SHP77 (cell line): ENCODE results near the gene SIK3.
A peak's percentile ranks its signal among the peaks of the same experiment; 100 is the strongest.

Source experiments
- DNase-seq, 2 experiments: peaks; one replicate each; lab custom pipeline; 2025; lab: John Stamatoyannopoulos, UW

SIK3 gene

GRCh38 chr11:116930586-116930985, 167.6 kb downstream of the SIK3 start:
- DNase-seq: peak; percentile 10 to 24

- no peak for DNase-seq
These were observed 168.1 kb downstream of the SIK3 start for GRCh38 chr11:116930177-116930576.

GRCh38 chr11:116929414-116930090, 168.7 kb downstream of the SIK3 start:
- no peak for DNase-seq

DNA sequence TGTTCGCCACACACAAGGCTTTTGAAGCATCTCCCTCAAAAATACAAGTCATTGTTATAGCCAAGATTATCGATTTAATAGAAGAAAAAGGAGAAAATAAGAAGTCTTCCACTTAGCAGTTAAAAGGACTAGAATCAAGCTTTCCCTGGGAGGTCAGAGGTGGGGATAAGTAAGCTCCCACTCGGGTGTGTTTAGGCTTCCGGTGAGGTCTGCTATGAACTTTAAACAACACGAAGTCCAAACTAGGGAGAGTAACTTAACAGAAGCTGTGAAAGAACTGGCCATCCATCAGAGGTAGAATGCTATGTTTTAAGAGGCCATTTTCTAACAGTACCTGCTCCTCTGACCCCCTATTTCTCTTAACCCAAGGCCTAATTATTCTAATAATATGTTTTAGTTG, 169.4 kb downstream of the SIK3 start:
- DNase-seq: no peak

GRCh38 chr11:116928102-116928777, 170.0 kb downstream of the SIK3 start:
- no peak for DNase-seq

DNA sequence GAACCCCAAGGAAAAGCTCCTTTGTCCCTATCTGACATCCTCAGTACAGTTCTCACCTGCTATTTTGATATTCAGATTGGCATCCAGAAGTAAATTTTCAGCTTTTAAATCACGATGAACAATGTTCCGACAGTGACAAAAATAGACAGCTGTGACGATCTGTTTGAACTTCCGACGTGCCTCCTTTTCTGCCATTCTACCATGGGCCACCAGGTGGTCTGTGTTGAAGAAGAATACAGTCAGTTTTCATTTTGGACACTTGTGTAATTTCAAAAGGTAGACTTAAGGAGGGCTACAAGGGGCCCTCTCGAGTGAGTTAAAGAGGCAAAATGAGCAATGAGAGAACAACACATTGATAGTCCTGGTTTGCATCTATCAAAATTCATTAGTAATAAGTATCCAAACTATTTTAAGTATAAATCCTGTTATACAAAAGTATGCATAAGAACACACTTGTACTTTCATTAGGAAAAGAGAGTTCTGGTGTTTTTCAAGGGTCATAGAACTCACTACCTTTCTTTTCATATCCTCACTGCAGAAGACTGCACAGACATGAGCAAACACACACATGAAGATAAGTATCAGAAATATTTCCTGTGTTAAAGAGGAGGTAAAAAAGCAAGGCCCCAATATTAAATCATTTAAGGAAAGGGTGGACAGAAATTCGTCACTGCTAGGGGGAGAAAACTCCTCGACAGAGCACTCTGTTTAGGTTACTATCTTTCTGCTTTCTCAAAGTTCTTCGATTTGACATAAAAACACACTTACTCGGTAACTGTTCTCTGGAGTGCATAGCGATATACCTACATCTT, 170.9 kb downstream of the SIK3 start:
- DNase-seq: no peak

DNA sequence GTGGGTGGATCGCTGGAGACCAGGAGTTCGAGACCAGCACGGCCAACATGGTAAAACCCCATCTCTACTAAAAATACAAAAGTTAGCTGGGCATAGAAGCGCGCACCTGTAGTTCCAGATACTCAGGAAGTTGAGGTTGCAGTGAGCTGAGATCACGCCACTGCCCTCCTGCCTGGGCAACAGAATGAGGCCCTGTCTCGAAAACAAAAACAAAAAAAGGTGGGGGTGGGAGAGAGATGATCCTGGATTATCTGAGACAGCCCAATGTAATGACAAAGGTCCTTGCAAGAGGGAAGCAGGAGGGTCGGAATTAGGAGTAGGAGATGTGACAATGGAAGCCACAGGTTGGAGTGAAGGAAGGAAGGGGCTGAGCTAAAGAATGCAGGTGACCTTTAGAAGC, 173.2 kb downstream of the SIK3 start:
- no peak for DNase-seq

GRCh38 chr11:116918925-116919655, 179.1 kb downstream of the SIK3 start:
- DNase-seq: no peak

DNA sequence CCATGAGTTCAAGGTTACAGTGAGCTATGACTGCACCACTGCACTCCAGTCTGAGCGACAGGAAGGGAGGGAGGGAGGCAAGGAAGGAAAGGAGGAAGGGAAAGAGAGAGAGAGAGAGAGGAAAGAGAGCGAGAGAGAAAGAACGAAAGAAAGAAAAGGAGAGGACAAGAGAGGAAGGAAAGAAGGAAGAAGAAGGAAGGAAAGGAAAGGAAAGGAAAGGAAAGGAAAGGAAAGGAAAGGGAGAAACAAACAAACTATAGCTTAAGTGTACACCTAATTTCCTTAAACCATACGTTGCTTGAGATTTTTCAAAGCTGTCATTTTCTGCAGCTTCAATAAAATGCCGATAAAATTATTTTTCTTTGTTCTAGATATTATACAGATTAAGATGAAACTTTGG, 180.6 kb downstream of the SIK3 start:
- no peak for DNase-seq

DNA sequence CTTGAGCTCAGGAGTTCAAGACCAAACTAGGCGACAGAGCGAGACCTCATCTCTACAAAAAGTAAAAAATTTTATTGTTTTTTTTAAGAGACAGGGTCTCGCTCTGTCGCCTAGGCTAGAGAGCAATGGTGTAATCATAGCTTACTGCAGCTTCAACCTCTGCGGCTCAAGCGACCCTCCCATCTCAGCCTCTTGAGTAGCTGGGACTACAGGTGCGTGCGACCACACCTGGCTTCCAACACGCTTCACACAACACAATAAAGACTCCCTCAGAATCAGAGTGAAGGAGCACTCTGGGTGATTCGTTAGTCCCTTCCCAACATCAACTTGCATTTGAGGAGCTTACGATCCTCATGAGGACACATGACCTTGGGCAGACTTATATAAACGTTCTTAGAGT, 181.3 kb downstream of the SIK3 start:
- DNase-seq: no peak

- DNase-seq: no peak
These were observed 182.2 kb downstream of the SIK3 start for GRCh38 chr11:116916052-116916451.

DNA sequence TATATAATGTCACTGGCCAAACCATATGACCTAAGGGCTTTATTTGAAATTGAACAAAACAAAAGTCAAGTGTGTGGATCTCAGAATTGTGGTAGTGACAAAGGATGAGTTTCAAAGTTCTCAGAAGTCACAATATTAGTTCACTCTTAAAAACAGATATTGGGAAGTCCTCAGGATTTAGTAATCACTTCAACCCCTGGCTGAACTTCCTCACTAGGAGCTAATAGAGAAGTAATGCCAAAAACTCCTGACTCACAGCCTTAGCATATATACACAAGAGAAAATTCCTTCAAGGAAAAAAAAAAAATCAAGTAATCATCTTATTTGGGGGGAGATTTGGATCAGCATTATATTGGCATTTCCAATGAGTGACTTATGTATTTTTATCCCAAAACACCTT, 185.2 kb downstream of the SIK3 start:
- DNase-seq: no peak

DNA sequence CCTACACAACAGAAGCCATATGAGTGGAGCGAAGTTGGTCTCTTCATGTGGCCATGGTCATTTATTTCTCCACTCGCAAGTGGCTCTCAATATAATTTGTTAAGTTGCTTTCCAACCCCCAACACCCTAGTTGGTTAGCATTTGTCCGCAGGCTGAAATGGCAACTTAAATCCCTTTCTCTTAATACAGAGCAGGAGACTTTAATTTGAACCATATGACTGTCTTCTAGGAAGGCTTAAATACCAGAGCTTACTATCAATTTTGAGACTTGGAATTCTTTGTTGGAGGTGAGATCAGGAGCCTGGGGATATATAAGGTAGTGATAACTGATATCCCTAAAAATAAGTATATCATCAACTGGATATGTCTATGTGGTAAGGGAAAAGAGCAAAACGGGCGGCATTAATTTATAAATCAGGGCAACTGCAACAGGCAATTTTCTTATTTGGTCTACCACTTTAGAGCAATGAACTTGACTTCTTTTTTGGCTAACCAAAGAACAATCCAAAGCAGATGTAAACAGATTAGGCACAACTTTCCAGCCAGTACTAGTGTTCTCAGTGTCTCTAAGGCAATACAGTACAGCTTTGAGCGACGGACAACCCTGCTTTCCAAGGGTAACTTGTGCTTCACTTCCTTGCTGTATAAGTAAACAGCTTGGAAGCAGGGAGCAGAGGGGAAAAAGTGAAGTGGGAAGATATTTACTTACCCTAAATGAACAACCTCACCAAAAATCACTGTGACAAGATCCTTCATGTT, 186.1 kb downstream of the SIK3 start:
- DNase-seq: no peak

- DNase-seq: no peak
These were observed 187.4 kb downstream of the SIK3 start for GRCh38 chr11:116910847-116911246.

- no peak for DNase-seq
These were observed 187.8 kb downstream of the SIK3 start for GRCh38 chr11:116910378-116910777.

DNA sequence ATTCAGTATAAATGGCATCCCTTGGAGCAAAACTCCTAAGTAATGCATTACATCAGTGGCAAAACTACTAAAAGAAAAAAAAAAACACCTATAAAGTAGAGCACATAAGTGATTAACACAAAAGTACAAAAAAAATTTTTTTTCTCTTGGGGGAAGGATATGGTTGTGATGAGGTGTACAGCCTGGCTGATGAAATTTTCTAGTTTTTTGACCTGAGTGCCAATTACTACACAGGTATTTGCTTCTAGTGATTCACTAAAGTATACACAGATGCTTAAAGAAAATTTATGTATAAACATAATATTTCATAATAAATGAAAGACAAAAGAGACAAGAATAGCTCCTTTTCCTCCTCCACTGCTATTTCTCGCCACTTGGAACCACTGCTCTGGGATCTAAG, 189.0 kb downstream of the SIK3 start:
- DNase-seq: no peak

GRCh38 chr11:116906479-116906878, 191.7 kb downstream of the SIK3 start:
- DNase-seq: no peak

DNA sequence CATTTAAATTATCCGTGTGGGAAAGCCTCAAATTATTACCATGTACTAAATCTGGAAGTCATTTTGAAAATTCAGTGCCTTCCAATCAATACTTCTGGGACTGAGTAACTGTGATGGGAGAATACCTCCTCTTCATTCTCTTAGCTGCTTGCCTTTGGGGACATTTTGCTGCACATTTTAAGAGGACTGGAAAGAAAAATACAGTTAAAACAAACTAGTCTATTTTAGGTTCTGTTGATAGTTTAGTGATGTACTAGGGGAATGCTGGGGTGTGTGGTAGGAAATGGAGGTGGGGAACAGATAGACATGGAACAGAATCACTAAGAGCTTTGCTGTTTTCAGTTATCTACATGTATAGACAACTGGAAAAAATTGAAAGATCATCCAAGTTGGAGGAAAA, 195.1 kb downstream of the SIK3 start:
- no peak for DNase-seq

- DNase-seq: no peak
These were observed 196.1 kb downstream of the SIK3 start for GRCh38 chr11:116901964-116902688.

GRCh38 chr11:116901211-116901610, 197.0 kb downstream of the SIK3 start:
- DNase-seq: no peak

GRCh38 chr11:116896211-116896610, 202.0 kb downstream of the SIK3 start:
- no peak for DNase-seq
